SK-N-SH (cell line): ENCODE measurements around the gene FCRL6. TPM values are rescaled to one million over a fixed set of nuclear protein-coding genes. Genes with fewer than 3 reads are reported as not detected.

Experiments used
- CTCF ChIA-PET: fragments of 300-600, 350-600 bp; formaldehyde crosslinking; extraction: SDS; loops from one replicate; lab custom pipeline; 2021; lab: Yijun Ruan, JAX
- POLR2A ChIA-PET: fragments of 350-600 bp; sonication (Branson Sonifier 250); formaldehyde crosslinking; extraction: SDS; loops from one replicate; lab custom pipeline; 2020; ENCODE audit warnings: antibody characterized with exemption, inconsistent platforms; lab: Yijun Ruan, JAX
- DNase-seq: peaks from one replicate; pipeline ENCODE4 v3.0.0; 2012
- H2AFZ ChIP-seq: fragments of 200-600 bp; sonication (generic); 2 replicates; pipeline ENCODE4 v1.8.1; 2016; ENCODE audit warnings: antibody characterized with exemption, mild to moderate bottlenecking, low read depth
- H3F3A ChIP-seq: fragments of 200-600 bp; sonication (generic); replicated peaks from 2 replicates; pipeline ENCODE3; 2016; ENCODE audit warnings: antibody characterized with exemption, mild to moderate bottlenecking; ENCODE audit not compliant: insufficient read depth
- H3K27ac ChIP-seq, 2 experiments: fragments of 200-500 bp in 1 of 2; fragments of 200-600 bp in 1 of 2; sonication (Bioruptor generic) in 1 of 2; sonication (generic), shearing (Covaris generic) in 1 of 2; 2 replicates each; pipeline versions ENCODE4 v1.5.1 to v1.6.1; 2014 to 2016; ENCODE audit warnings: low read depth in 2 of 2, inconsistent platforms in 1 of 2, low read length in 1 of 2, mild to moderate bottlenecking in 1 of 2, mixed read lengths in 1 of 2
- H3K27me3 ChIP-seq: fragments of 200-600 bp; sonication (generic), shearing (Covaris generic); 2 replicates; pipeline ENCODE4 v1.6.1; 2016; ENCODE audit warnings: mixed run types; ENCODE audit not compliant: insufficient read depth
- H3K36me3 ChIP-seq, 2 experiments: fragments of 200-500 bp in 1 of 2; fragments of 200-600 bp in 1 of 2; sonication (Bioruptor generic) in 1 of 2; sonication (generic) in 1 of 2; replicated peaks in 1 of 2; 2 replicates each; pipeline versions ENCODE3 to v1.5.1; 2014 to 2016; ENCODE audit warnings: low read length in 1 of 2, mild to moderate bottlenecking in 1 of 2; ENCODE audit not compliant: insufficient read depth in 2 of 2, control insufficient read depth in 1 of 2
- H3K4me1 ChIP-seq, 2 experiments: fragments of 200-500 bp in 1 of 2; fragments of 200-600 bp in 1 of 2; sonication (Bioruptor generic) in 1 of 2; sonication (generic), shearing (Covaris generic) in 1 of 2; 2 replicates each; pipeline versions ENCODE4 v1.5.1 to v1.6.1; 2014 to 2016; ENCODE audit warnings: low read depth in 1 of 2, low read length in 1 of 2, mixed run types in 1 of 2; ENCODE audit not compliant: insufficient read depth in 2 of 2, control insufficient read depth in 1 of 2
- H3K4me2 ChIP-seq: fragments of 200-600 bp; sonication (generic), shearing (Covaris generic); 2 replicates; pipeline ENCODE4 v1.6.1; 2017; ENCODE audit warnings: mixed run types
- H3K4me3 ChIP-seq, 2 experiments: fragments of 200-500 bp in 1 of 2; fragments of 200-600 bp in 1 of 2; sonication (Bioruptor generic) in 1 of 2; sonication (generic), shearing (Covaris generic) in 1 of 2; 2 replicates each; pipeline versions ENCODE4 v1.5.1 to v1.8.1; 2014 to 2016; ENCODE audit warnings: low read depth in 2 of 2, inconsistent platforms in 1 of 2, low read length in 1 of 2, mild to moderate bottlenecking in 1 of 2, mixed read lengths in 1 of 2, moderate library complexity in 1 of 2
- H3K79me2 ChIP-seq: fragments of 200-600 bp; sonication (generic); 2 replicates; pipeline ENCODE4 v1.8.1; 2017; ENCODE audit warnings: mild to moderate bottlenecking; ENCODE audit not compliant: insufficient read depth
- H3K9ac ChIP-seq: fragments of 200-600 bp; sonication (generic); 2 replicates; pipeline ENCODE4 v1.6.1; 2017; ENCODE audit warnings: mixed run types
- H3K9me2 ChIP-seq: fragments of 200-600 bp; sonication (generic); 2 replicates; pipeline ENCODE4 v1.6.1; 2017; ENCODE audit warnings: mixed run types
- H3K9me3 ChIP-seq: fragments of 200-600 bp; sonication (generic); 2 replicates; pipeline ENCODE4 v1.6.1; 2017; ENCODE audit warnings: mixed run types, mild to moderate bottlenecking, moderate library complexity
- H4K20me1 ChIP-seq: fragments of 200-600 bp; sonication (generic); 2 replicates; pipeline ENCODE4 v1.6.1; 2017; ENCODE audit warnings: mild to moderate bottlenecking, mixed run types; ENCODE audit not compliant: insufficient read depth
- CTCF ChIP-seq: fragments of 200-600 bp; sonication (generic); IDR thresholded peaks from 2 replicates; pipeline ENCODE4 v1.6.1; 2017; ENCODE audit warnings: antibody characterized with exemption, mild to moderate bottlenecking, moderate library complexity
- FOSL2 ChIP-seq: IDR thresholded peaks from 2 replicates; pipeline ENCODE4 v1.4.0; 2012; ENCODE audit warnings: low read depth, mild to moderate bottlenecking, moderate library complexity, borderline replicate concordance
- GATA2 ChIP-seq: sonication (generic); formaldehyde crosslinking; IDR thresholded peaks from 2 replicates; pipeline ENCODE4 v1.5.0; 2020; ENCODE audit warnings: mild to moderate bottlenecking, missing genetic modification reagents
- JUND ChIP-seq: IDR thresholded peaks from 2 replicates; pipeline ENCODE4 v1.4.0; 2012
- MEF2A ChIP-seq: IDR thresholded peaks from 2 replicates; pipeline ENCODE4 v1.4.0; 2012; ENCODE audit warnings: low read depth, borderline replicate concordance
- NFIC ChIP-seq: IDR thresholded peaks from 2 replicates; pipeline ENCODE4 v1.4.0; 2012; ENCODE audit warnings: borderline replicate concordance
- REST ChIP-seq: IDR thresholded peaks from 2 replicates; pipeline ENCODE4 v1.6.1; 2012; ENCODE audit warnings: mild to moderate bottlenecking, low read depth, low read length, moderate library complexity
- RFX5 ChIP-seq: IDR thresholded peaks from 2 replicates; pipeline ENCODE4 v1.6.1; 2012; ENCODE audit warnings: mild to moderate bottlenecking, improper control_type of control experiment, low read length
- TAF1 ChIP-seq: IDR thresholded peaks from 2 replicates; pipeline ENCODE4 v1.6.1; 2012; ENCODE audit warnings: low read depth, mild to moderate bottlenecking, low read length, moderate library complexity, borderline replicate concordance
- WGBS: methylation state at CpG from one replicate; pipeline ENCODE4 v1.1.6; 2017; ENCODE audit warnings: low lambda C conversion rate; 5-methylcytosine and 5-hydroxymethylcytosine counted together
- polyA plus RNA-seq, 3 experiments: library from polyadenylated mRNA; depleted of rRNA; stranded (reverse); fragments of >200 nt; gene quantifications; 2 replicates each; pipeline ENCODE4 v1.2.3, GENCODE V29; 2012

The FCRL6 gene
- polyA plus RNA-seq, 1 of the 3 experiments (the other 2 are of a cell fraction): not detected

GRCh38 chr1:159771127-159771895 is 30.8 kb upstream of the FCRL6 start:
- Histone ChIP-seq H3K36me3 (no peaks in the 10 kb centered on the region), H2AFZ (no peak overlapping the region), H4K20me1 (no peaks in the 10 kb centered on the region), H3K4me1 (no peaks in the 10 kb centered on the region), H3K9me3 (no peaks in the 10 kb centered on the region), H3K27me3 (peaks cover 7% of the 10 kb centered on the region; the same call in 1 of the 2 replicates)
- WGBS: 6% methylated on average over 2 of the region's 2 CpGs
- no peak for TF ChIP-seq TAF1
- TF ChIP-seq NFIC: no peak
- TF ChIP-seq, all 33 proteins: peak for 0
- DNase-seq: no peak
- Histone ChIP-seq H3K4me3 (no peak overlapping the region), H3K4me2 (no peak overlapping the region), H3K9me2 (no peaks in the 10 kb centered on the region), H3K27ac (no peak overlapping the region), H3K79me2 (no peaks in the 10 kb centered on the region), H3F3A (no peaks in the 10 kb centered on the region), H3K9ac (no peak overlapping the region)
- CTCF ChIA-PET: interaction anchor here (1.2 kb wide), 1 partner anchor 19 kb away, joined by 3 read pairs; no protein-coding TSS in a partner anchor
- POLR2A ChIA-PET: no interaction called here

- Histone ChIP-seq H3K27ac (no peak overlapping the region), H3K4me3 (no peak overlapping the region), H3K4me1 (no peaks in the 10 kb centered on the region; a peak in 1 of 4 replicates), H4K20me1 (no peaks in the 10 kb centered on the region), H2AFZ (no peak overlapping the region), H3K36me3 (no peaks in the 10 kb centered on the region), H3K9me3 (no peaks in the 10 kb centered on the region), H3K27me3 (no peaks in the 10 kb centered on the region), H3K9ac (no peak overlapping the region), H3K9me2 (no peaks in the 10 kb centered on the region), H3K4me2 (no peak overlapping the region), H3K79me2 (no peaks in the 10 kb centered on the region), H3F3A (peaks cover 2% of the 10 kb centered on the region)
- TF ChIP-seq FOSL2 (no peak), JUND (no peak), REST (no peak)
- CTCF ChIA-PET: interaction anchor here (0.9 to 4.9 kb wide), 6 partner anchors 8 to 120 kb away, joined by 3 to 21 read pairs (median 3); no protein-coding TSS in a partner anchor
- DNase-seq: no peak
- WGBS: 15% methylated on average over 2 of the region's 2 CpGs
- POLR2A ChIA-PET: no interaction called here
Measured at GRCh38 chr1:159774465-159774864, 27.7 kb upstream of the FCRL6 start.

GRCh38 chr1:159775716-159776115 is 26.4 kb upstream of the FCRL6 start:
- DNase-seq: no peak
- TF ChIP-seq GATA2 (CRISPR knock-in tag) (no peak), MEF2A (no peak), RFX5 (no peak), CTCF (peak; percentile 33)
- Histone ChIP-seq H3K27ac (no peak overlapping the region), H3F3A (peaks cover 12% of the 10 kb centered on the region), H3K4me1 (no peaks in the 10 kb centered on the region; a peak in 1 of 4 replicates), H4K20me1 (no peaks in the 10 kb centered on the region), H3K4me3 (no peak overlapping the region), H3K4me2 (no peak overlapping the region), H3K9ac (no peak overlapping the region), H3K9me3 (no peaks in the 10 kb centered on the region), H3K27me3 (no peaks in the 10 kb centered on the region), H2AFZ (no peak overlapping the region), H3K9me2 (no peaks in the 10 kb centered on the region), H3K36me3 (no peaks in the 10 kb centered on the region), H3K79me2 (no peaks in the 10 kb centered on the region)
- 57% methylated on average over 2 of the region's 2 CpGs for WGBS
- ChIA-PET CTCF (interaction anchor here (1.0 to 4.9 kb wide), 2 partner anchors 23 to 116 kb away, joined by 3 to 21 read pairs; no protein-coding TSS in a partner anchor), POLR2A (no interaction called here)
